ENCODE results near the gene URI1. TPM values are rescaled to one million over a fixed set of nuclear protein-coding genes. Genes with fewer than 3 reads are reported as not detected.

The URI1 gene
- polyA plus RNA-seq, 2 donors, result 12.7 to 25.8 TPM

GRCh38 chr19:30044273-30045248 lies 102.5 kb downstream of the URI1 start:
- H3K27ac ChIP-seq (ENCODE audit: low read depth in 2 of 2, low read length in 1 of 2), result no peak overlapping the region
- 95 to 96% methylated on average over 13 of the region's 13 CpGs for WGBS, 2 donors
- no peak overlapping the region for H3K4me3 ChIP-seq (ENCODE audit: low read depth in 1 of 2, low read length in 2 of 2)
- no peaks in the 10 kb centered on the region for H3K27me3 ChIP-seq (ENCODE audit: control insufficient read depth in 1 of 2, insufficient read depth in 2 of 2, low read length in 2 of 2)
- no peaks in the 10 kb centered on the region for H3K36me3 ChIP-seq (ENCODE audit: control insufficient read depth in 2 of 2, insufficient read depth in 2 of 2, low read length in 1 of 2)
- no peaks in the 10 kb centered on the region for H3K4me1 ChIP-seq (ENCODE audit: control insufficient read depth in 2 of 2, insufficient read depth in 2 of 2, low read length in 1 of 2)
- H3K9me3 ChIP-seq (ENCODE audit: control insufficient read depth in 2 of 2, insufficient read depth in 1 of 2, low read depth in 1 of 2, low read length in 1 of 2), result peaks cover 0 to 4% of the 10 kb centered on the region in 2 donors

GRCh38 chr19:30046522-30046921 lies 104.5 kb downstream of the URI1 start:
- Histone ChIP-seq H3K4me1 (ENCODE audit: control insufficient read depth in 2 of 2, insufficient read depth in 2 of 2, low read length in 1 of 2) (no peaks in the 10 kb centered on the region), H3K36me3 (ENCODE audit: control insufficient read depth in 2 of 2, insufficient read depth in 2 of 2, low read length in 1 of 2) (no peaks in the 10 kb centered on the region), H3K27me3 (ENCODE audit: control insufficient read depth in 1 of 2, insufficient read depth in 2 of 2, low read length in 2 of 2) (no peaks in the 10 kb centered on the region), H3K9me3 (ENCODE audit: control insufficient read depth in 2 of 2, insufficient read depth in 1 of 2, low read depth in 1 of 2, low read length in 1 of 2) (peaks cover 0 to 4% of the 10 kb centered on the region in 2 donors), H3K27ac (ENCODE audit: low read depth in 2 of 2, low read length in 1 of 2) (no peak overlapping the region), H3K4me3 (ENCODE audit: low read depth in 1 of 2, low read length in 2 of 2) (no peak overlapping the region)
- WGBS, 2 donors, result 51 to 52% methylated on average over 4 of the region's 4 CpGs

- H3K27ac ChIP-seq (ENCODE audit: low read depth in 2 of 2, low read length in 1 of 2), result no peak overlapping the region
- no peaks in the 10 kb centered on the region for H3K4me1 ChIP-seq (ENCODE audit: control insufficient read depth in 2 of 2, insufficient read depth in 2 of 2, low read length in 1 of 2)
- 87 to 92% methylated on average over 8 of the region's 8 CpGs for WGBS, 2 donors
- H3K36me3 ChIP-seq (ENCODE audit: control insufficient read depth in 2 of 2, insufficient read depth in 2 of 2, low read length in 1 of 2), result no peaks in the 10 kb centered on the region
- no peak overlapping the region for H3K4me3 ChIP-seq (ENCODE audit: low read depth in 1 of 2, low read length in 2 of 2)
- no peaks in the 10 kb centered on the region for H3K27me3 ChIP-seq (ENCODE audit: control insufficient read depth in 1 of 2, insufficient read depth in 2 of 2, low read length in 2 of 2)
- H3K9me3 ChIP-seq (ENCODE audit: control insufficient read depth in 2 of 2, insufficient read depth in 1 of 2, low read depth in 1 of 2, low read length in 1 of 2), result peaks cover 0 to 4% of the 10 kb centered on the region in 2 donors
Measured at GRCh38 chr19:30047432-30047831, 105.4 kb downstream of the URI1 start.

- no peaks in the 10 kb centered on the region for H3K4me1 ChIP-seq (ENCODE audit: control insufficient read depth in 2 of 2, insufficient read depth in 2 of 2, low read length in 1 of 2)
- H3K36me3 ChIP-seq (ENCODE audit: control insufficient read depth in 2 of 2, insufficient read depth in 2 of 2, low read length in 1 of 2), result no peaks in the 10 kb centered on the region
- peaks cover 0 to 4% of the 10 kb centered on the region in 2 donors for H3K9me3 ChIP-seq (ENCODE audit: control insufficient read depth in 2 of 2, insufficient read depth in 1 of 2, low read depth in 1 of 2, low read length in 1 of 2)
- H3K27me3 ChIP-seq (ENCODE audit: control insufficient read depth in 1 of 2, insufficient read depth in 2 of 2, low read length in 2 of 2), result no peaks in the 10 kb centered on the region
- H3K27ac ChIP-seq (ENCODE audit: low read depth in 2 of 2, low read length in 1 of 2), result no peak overlapping the region
- WGBS, 2 donors, result 59 to 72% methylated on average over 4 of the region's 4 CpGs
- H3K4me3 ChIP-seq (ENCODE audit: low read depth in 1 of 2, low read length in 2 of 2), result no peak overlapping the region
Measured at GRCh38 chr19:30049226-30049625, 107.2 kb downstream of the URI1 start.

DNA sequence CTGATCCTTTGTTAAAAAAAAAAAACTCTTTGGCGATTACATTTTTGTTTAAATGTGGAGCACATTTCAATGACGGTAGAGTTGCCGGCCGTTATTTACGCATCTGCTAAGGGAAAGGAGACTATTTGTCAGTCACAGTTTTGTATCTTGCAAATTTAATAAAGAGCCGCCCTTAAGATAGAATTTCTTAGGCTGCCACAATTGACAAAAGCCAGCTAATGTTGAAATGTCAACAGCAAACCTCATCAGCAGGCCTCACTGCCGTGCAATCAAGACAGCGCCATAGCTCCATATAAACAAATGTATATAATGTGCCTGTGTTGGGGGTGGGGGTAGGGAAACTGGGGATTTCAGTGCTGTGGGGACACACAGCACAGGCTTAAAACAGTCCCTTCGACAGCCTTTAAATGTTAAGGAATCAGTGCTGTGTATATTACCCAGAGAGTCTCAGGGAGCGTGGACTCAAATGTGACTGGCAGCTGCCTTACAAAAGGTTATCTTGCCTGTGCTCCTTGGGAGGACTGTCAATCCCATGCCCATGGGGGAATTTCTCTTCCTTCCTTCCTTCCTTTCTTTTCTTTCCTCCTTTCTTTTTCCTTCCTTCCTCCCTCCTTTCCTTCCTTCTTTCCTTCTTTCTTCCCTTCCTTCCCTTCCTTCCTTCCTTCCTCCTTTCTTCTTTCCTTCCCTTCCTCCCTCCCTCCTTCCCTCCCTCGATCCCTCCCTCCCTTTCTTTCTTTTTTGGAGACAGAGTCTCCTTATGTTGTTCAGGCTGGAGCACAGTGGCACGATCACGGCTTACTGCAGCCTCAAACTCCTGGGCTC lies 108.0 kb downstream of the URI1 start:
- H3K36me3 ChIP-seq (ENCODE audit: control insufficient read depth in 2 of 2, insufficient read depth in 2 of 2, low read length in 1 of 2), result no peaks in the 10 kb centered on the region
- WGBS, 2 donors, result 57 to 58% methylated on average over 13 of the region's 13 CpGs
- H3K4me3 ChIP-seq (ENCODE audit: low read depth in 1 of 2, low read length in 2 of 2), result no peak overlapping the region
- H3K27ac ChIP-seq (ENCODE audit: low read depth in 2 of 2, low read length in 1 of 2), result no peak overlapping the region
- no peaks in the 10 kb centered on the region for H3K27me3 ChIP-seq (ENCODE audit: control insufficient read depth in 1 of 2, insufficient read depth in 2 of 2, low read length in 2 of 2)
- H3K9me3 ChIP-seq (ENCODE audit: control insufficient read depth in 2 of 2, insufficient read depth in 1 of 2, low read depth in 1 of 2, low read length in 1 of 2), result peaks cover 0 to 4% of the 10 kb centered on the region in 2 donors
- no peaks in the 10 kb centered on the region for H3K4me1 ChIP-seq (ENCODE audit: control insufficient read depth in 2 of 2, insufficient read depth in 2 of 2, low read length in 1 of 2)

GRCh38 chr19:30052122-30053075 lies 110.4 kb downstream of the URI1 start:
- no peak overlapping the region for H3K4me3 ChIP-seq (ENCODE audit: low read depth in 1 of 2, low read length in 2 of 2)
- peaks cover 0 to 3% of the 10 kb centered on the region in 2 donors for H3K9me3 ChIP-seq (ENCODE audit: control insufficient read depth in 2 of 2, insufficient read depth in 1 of 2, low read depth in 1 of 2, low read length in 1 of 2)
- H3K4me1 ChIP-seq (ENCODE audit: control insufficient read depth in 2 of 2, insufficient read depth in 2 of 2, low read length in 1 of 2), result no peaks in the 10 kb centered on the region
- H3K27me3 ChIP-seq (ENCODE audit: control insufficient read depth in 1 of 2, insufficient read depth in 2 of 2, low read length in 2 of 2), result no peaks in the 10 kb centered on the region
- H3K36me3 ChIP-seq (ENCODE audit: control insufficient read depth in 2 of 2, insufficient read depth in 2 of 2, low read length in 1 of 2), result no peaks in the 10 kb centered on the region
- 91 to 92% methylated on average over 18 of the region's 18 CpGs for WGBS, 2 donors
- H3K27ac ChIP-seq (ENCODE audit: low read depth in 2 of 2, low read length in 1 of 2), result no peak overlapping the region

- 89% methylated on average over 18 of the region's 18 CpGs for WGBS, 2 donors
Measured at GRCh38 chr19:30053558-30053957, 111.5 kb downstream of the URI1 start.

GRCh38 chr19:30054210-30054609 lies 112.2 kb downstream of the URI1 start:
- H3K9me3 ChIP-seq (ENCODE audit: control insufficient read depth in 2 of 2, insufficient read depth in 1 of 2, low read depth in 1 of 2, low read length in 1 of 2), result no peaks in the 10 kb centered on the region
- no peaks in the 10 kb centered on the region for H3K36me3 ChIP-seq (ENCODE audit: control insufficient read depth in 2 of 2, insufficient read depth in 2 of 2, low read length in 1 of 2)
- no peaks in the 10 kb centered on the region for H3K4me1 ChIP-seq (ENCODE audit: control insufficient read depth in 2 of 2, insufficient read depth in 2 of 2, low read length in 1 of 2)
- 70 to 86% methylated on average over 2 of the region's 2 CpGs for WGBS, 2 donors
- H3K27ac ChIP-seq (ENCODE audit: low read depth in 2 of 2, low read length in 1 of 2), result no peak overlapping the region
- no peak overlapping the region for H3K4me3 ChIP-seq (ENCODE audit: low read depth in 1 of 2, low read length in 2 of 2)
- H3K27me3 ChIP-seq (ENCODE audit: control insufficient read depth in 1 of 2, insufficient read depth in 2 of 2, low read length in 2 of 2), result no peaks in the 10 kb centered on the region

More at GRCh38 chr19:30053558-30053957, 111.5 kb downstream of the URI1 start:
- Histone ChIP-seq H3K4me3 (ENCODE audit: low read depth in 1 of 2, low read length in 2 of 2) (no peak overlapping the region), H3K9me3 (ENCODE audit: control insufficient read depth in 2 of 2, insufficient read depth in 1 of 2, low read depth in 1 of 2, low read length in 1 of 2) (no peaks in the 10 kb centered on the region), H3K27ac (ENCODE audit: low read depth in 2 of 2, low read length in 1 of 2) (no peak overlapping the region), H3K36me3 (ENCODE audit: control insufficient read depth in 2 of 2, insufficient read depth in 2 of 2, low read length in 1 of 2) (no peaks in the 10 kb centered on the region), H3K27me3 (ENCODE audit: control insufficient read depth in 1 of 2, insufficient read depth in 2 of 2, low read length in 2 of 2) (no peaks in the 10 kb centered on the region), H3K4me1 (ENCODE audit: control insufficient read depth in 2 of 2, insufficient read depth in 2 of 2, low read length in 1 of 2) (no peaks in the 10 kb centered on the region)

DNA sequence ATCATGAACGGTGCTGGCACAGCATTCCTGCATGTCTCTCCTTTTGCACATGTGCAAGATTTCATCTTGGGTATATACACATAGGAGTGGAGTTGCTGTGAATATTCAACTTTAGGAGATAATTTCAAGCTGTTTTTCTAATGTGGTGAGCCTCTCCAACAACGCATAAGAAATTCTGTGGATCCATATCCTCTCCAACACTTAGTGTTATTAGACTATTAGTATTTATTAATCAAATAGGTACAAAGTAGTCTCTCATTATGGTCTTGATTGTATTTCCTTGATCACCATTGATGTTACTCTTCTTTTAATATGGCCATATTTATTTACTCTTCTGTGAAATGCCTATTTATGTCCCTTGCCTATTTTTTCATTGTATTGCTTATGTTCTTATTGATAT lies 114.5 kb downstream of the URI1 start:
- Histone ChIP-seq H3K36me3 (ENCODE audit: control insufficient read depth in 2 of 2, insufficient read depth in 2 of 2, low read length in 1 of 2) (no peaks in the 10 kb centered on the region), H3K4me1 (ENCODE audit: control insufficient read depth in 2 of 2, insufficient read depth in 2 of 2, low read length in 1 of 2) (no peaks in the 10 kb centered on the region), H3K4me3 (ENCODE audit: low read depth in 1 of 2, low read length in 2 of 2) (no peak overlapping the region), H3K27ac (ENCODE audit: low read depth in 2 of 2, low read length in 1 of 2) (no peak overlapping the region), H3K9me3 (ENCODE audit: control insufficient read depth in 2 of 2, insufficient read depth in 1 of 2, low read depth in 1 of 2, low read length in 1 of 2) (no peaks in the 10 kb centered on the region), H3K27me3 (ENCODE audit: control insufficient read depth in 1 of 2, insufficient read depth in 2 of 2, low read length in 2 of 2) (no peaks in the 10 kb centered on the region)
- 92 to 99% methylated on average over 2 of the region's 2 CpGs for WGBS, 2 donors
